Endothelial cell of umbilical vein (primary cell): ENCODE measurements around the gene DIP2A. TPM values are rescaled to one million over a fixed set of nuclear protein-coding genes. Genes with fewer than 3 reads are reported as not detected.

Source experiments
- BruUV-seq: library from RNA; stranded (reverse); fragments of 400-500 nt; replicated peaks from 2 replicates; lab custom pipeline; 2021; lab: Mats Ljungman, UMichigan
- CTCF ChIA-PET: fragments of 300-600, 350-600 bp; sonication (Branson Sonifier 250); formaldehyde crosslinking; loops from one replicate; lab custom pipeline; 2021; ENCODE audit warnings: antibody characterized with exemption, inconsistent platforms; lab: Charles Lee
- POLR2A ChIA-PET: fragments of 300-600, 350-600 bp; sonication (Branson Sonifier 250); formaldehyde crosslinking; loops from one replicate; lab custom pipeline; 2021; ENCODE audit warnings: antibody characterized with exemption, inconsistent platforms; lab: Charles Lee
- DNase-seq: peaks from one replicate; pipeline ENCODE4 v3.0.0-alpha.2; 2011; ENCODE audit warnings: low read depth, low spot score
- FAIRE-seq: peaks from 2 replicates; lab custom pipeline; 2011; peaks lifted over from hg19 to GRCh38; lab: Jason Lieb, UNC
- H2AFZ ChIP-seq: 2 replicates; pipeline ENCODE4 v1.6.0; 2012; ENCODE audit warnings: low read depth, low read length, control low read depth, inconsistent platforms
- H3K27ac ChIP-seq: 2 replicates; pipeline ENCODE4 v1.5.1; 2011; ENCODE audit warnings: low read depth, mild to moderate bottlenecking, control low read depth, low read length, moderate library complexity; ENCODE audit not compliant: insufficient read depth
- H3K27me3 ChIP-seq, 2 experiments: 2 replicates each; pipeline versions ENCODE4 v1.6.0 to v1.6.1; 2011; ENCODE audit warnings: low read length in 2 of 2, mixed read lengths in 1 of 2; ENCODE audit not compliant: control insufficient read depth in 2 of 2, insufficient read depth in 2 of 2
- H3K36me3 ChIP-seq, 2 experiments: 2 replicates in 1 of 2; 3 replicates in 1 of 2; pipeline ENCODE4 v1.5.1; 2011; ENCODE audit warnings: low read length in 2 of 2, mild to moderate bottlenecking in 1 of 2, moderate library complexity in 1 of 2; ENCODE audit not compliant: control insufficient read depth in 2 of 2, insufficient read depth in 2 of 2; ENCODE audit errors: extremely low read depth in 1 of 2
- H3K4me1 ChIP-seq: 3 replicates; pipeline ENCODE4 v1.5.1; 2011; ENCODE audit warnings: mild to moderate bottlenecking, low read length; ENCODE audit not compliant: control insufficient read depth, insufficient read depth; ENCODE audit errors: extremely low read depth
- H3K4me2 ChIP-seq: 2 replicates; pipeline ENCODE4 v1.6.1; 2011; ENCODE audit warnings: low read length, control low read depth, mixed read lengths; ENCODE audit not compliant: insufficient read depth
- H3K4me3 ChIP-seq, 3 experiments: fragments of 200-600 bp in 1 of 3; sonication (generic), shearing (Covaris generic) in 1 of 3; replicated peaks in 1 of 3; 2 replicates each; pipeline ENCODE4 v1.5.1; 2011 to 2016; ENCODE audit warnings: control low read depth in 3 of 3, low read length in 3 of 3, mild to moderate bottlenecking in 2 of 3, inconsistent platforms in 1 of 3, low read depth in 1 of 3, moderate library complexity in 1 of 3; ENCODE audit not compliant: insufficient read depth in 1 of 3
- H3K79me2 ChIP-seq: 2 replicates; pipeline ENCODE4 v1.6.0; 2012; ENCODE audit warnings: low read length, inconsistent platforms; ENCODE audit not compliant: control insufficient read depth, insufficient read depth
- H3K9ac ChIP-seq: replicated peaks from 2 replicates; pipeline ENCODE3; 2011; ENCODE audit warnings: low read length, control low read depth; ENCODE audit not compliant: insufficient read depth; ENCODE audit errors: extremely low read depth
- H3K9me1 ChIP-seq: replicated peaks from 3 replicates; pipeline ENCODE4 v1.6.0; 2011; ENCODE audit warnings: mild to moderate bottlenecking, low read length; ENCODE audit not compliant: control insufficient read depth, insufficient read depth; ENCODE audit errors: extremely low read depth
- H3K9me3 ChIP-seq: replicated peaks from 2 replicates; pipeline ENCODE4 v1.5.1; 2012; ENCODE audit warnings: low read length, inconsistent platforms; ENCODE audit not compliant: control insufficient read depth, insufficient read depth
- H4K20me1 ChIP-seq: replicated peaks from 2 replicates; pipeline ENCODE3; 2011; ENCODE audit warnings: mild to moderate bottlenecking, low read length; ENCODE audit not compliant: control insufficient read depth, insufficient read depth; ENCODE audit errors: extremely low read depth
- CTCF ChIP-seq, 2 donors: IDR thresholded peaks; 1 replicate in 1 of 2; 2 replicates in 1 of 2; pipeline ENCODE4 v1.5.1; 2011; ENCODE audit warnings: low read length in 2 of 2, mild to moderate bottlenecking in 2 of 2, moderate library complexity in 2 of 2, control low read depth in 1 of 2, inconsistent platforms in 1 of 2, low read depth in 1 of 2; ENCODE audit not compliant: insufficient read depth in 1 of 2; ENCODE audit errors: extremely low read depth in 1 of 2
- EZH2 ChIP-seq: IDR thresholded peaks from 2 replicates; pipeline ENCODE4 v1.6.1; 2012; ENCODE audit warnings: borderline replicate concordance, low read depth, mild to moderate bottlenecking, moderate library complexity, low read length, inconsistent platforms; ENCODE audit not compliant: severe bottlenecking
- FOS ChIP-seq: IDR thresholded peaks from 2 replicates; pipeline ENCODE4 v1.6.1; 2011; ENCODE audit warnings: mild to moderate bottlenecking, low read length, moderate library complexity, borderline replicate concordance; ENCODE audit not compliant: insufficient read depth
- GATA2 ChIP-seq: IDR thresholded peaks from 2 replicates; pipeline ENCODE4 v1.7.0; 2011; ENCODE audit warnings: low read depth, mild to moderate bottlenecking, moderate library complexity, mixed read lengths, low read length; ENCODE audit not compliant: insufficient read length, insufficient read depth
- JUN ChIP-seq: IDR thresholded peaks from 2 replicates; pipeline ENCODE4 v1.6.1; 2011; ENCODE audit warnings: borderline replicate concordance, low read depth; ENCODE audit not compliant: insufficient read length, insufficient read depth
- MYC ChIP-seq: IDR thresholded peaks from one replicate; pipeline ENCODE4 v1.6.1; 2011; ENCODE audit warnings: mild to moderate bottlenecking, low read depth, low read length
- POLR2A ChIP-seq: IDR thresholded peaks from 2 replicates; pipeline ENCODE4 v1.6.1; 2012; ENCODE audit warnings: low read depth, mild to moderate bottlenecking, control low read depth, low read length
- POLR2AphosphoS5 ChIP-seq: IDR thresholded peaks from 2 replicates; pipeline ENCODE4 v1.6.1; 2012; ENCODE audit warnings: low read depth, mild to moderate bottlenecking, control low read depth, low read length, moderate library complexity; ENCODE audit not compliant: insufficient read depth
- dilution Hi-C: fragments of 300-500 bp; cut with MboI; formaldehyde crosslinking; loops from one replicate; pipeline ENCODE4 v1.15.0; 2019; ENCODE audit warnings: low sequenced_read_pairs; ENCODE audit not compliant: extremely low pct_ligation_motif_present
- intact Hi-C: fragments of 100-400 bp; cut with micrococcal nuclease; formaldehyde crosslinking; loops from one replicate; pipeline ENCODE4 v1.10.0; 2022
- polyA plus RNA-seq, 4 experiments: library from polyadenylated mRNA; depleted of rRNA in 3 of 4; stranded (reverse) in 3 of 4; unstranded in 1 of 4; fragments of >200 nt; gene quantifications; 2 replicates each; pipeline versions ENCODE4 v1.2.1 to v1.2.3, GENCODE V29; 2011 to 2012; ENCODE audit warnings: missing spikeins in 1 of 4
- total RNA-seq: library from RNA; stranded (reverse); gene quantifications from 2 replicates; pipeline ENCODE4 v1.2.3, GENCODE V29; 2021
- TF ChIP-seq, protein P1 (sequence below): IDR thresholded peaks from 2 replicates; pipeline ENCODE4 v1.6.1; 2011; ENCODE audit not compliant: insufficient read depth, insufficient read length

The DIP2A gene
- total and polyA plus RNA-seq, 2 donors (not counting 3 experiments of a cell fraction or from before 2014, with no cell fraction given) = 34.5 to 62.1 TPM

- Histone ChIP-seq H3K4me2 (no peak overlapping the region), H3K79me2 (no peaks in the 10 kb centered on the region), H3K27me3 (no peaks in the 10 kb centered on the region), H3K36me3 (peaks cover 8 to 66% of the 10 kb centered on the region in 2 experiments), H3K9me1 (no peaks in the 10 kb centered on the region), H4K20me1 (no peaks in the 10 kb centered on the region), H3K4me1 (peaks cover 4% of the 10 kb centered on the region), H3K9me3 (no peaks in the 10 kb centered on the region), H3K4me3 (no peak overlapping the region), H2AFZ (no peak overlapping the region), H3K9ac (no peak overlapping the region), H3K27ac (no peak overlapping the region)
- no TSS peak for BruUV-seq
- CTCF ChIA-PET = no interaction called here
- DNase-seq (no peak), FAIRE-seq (no peak)
- dilution Hi-C loops = no loop called here
- POLR2A ChIA-PET = no interaction called here
- TF ChIP-seq MYC (no peak), POLR2AphosphoS5 (no peak), EZH2 (no peak), CTCF (IDR thresholded peaks at IDR 0.05; ENCODE audit: extremely low read depth in 1 of 2, insufficient read depth in 1 of 2, low read depth in 1 of 2, low read length in 2 of 2) (no peak), FOS (no peak), JUN (no peak), POLR2A (no peak), GATA2 (no peak)
- TF ChIP-seq, protein P1, sequence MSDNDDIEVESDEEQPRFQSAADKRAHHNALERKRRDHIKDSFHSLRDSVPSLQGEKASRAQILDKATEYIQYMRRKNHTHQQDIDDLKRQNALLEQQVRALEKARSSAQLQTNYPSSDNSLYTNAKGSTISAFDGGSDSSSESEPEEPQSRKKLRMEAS = no peak
- intact Hi-C loops = no loop called here
Observed at GRCh38 chr21:46564391-46564790, 105.7 kb downstream of the DIP2A start.
